Vagina (tissue), 2 donors: ENCODE measurements around the gene PTPRG. TPM values are rescaled to one million over a fixed set of nuclear protein-coding genes. Genes with fewer than 3 reads are reported as not detected.

Experiments used
- DNase-seq, 2 donors: peaks; one replicate each; pipeline ENCODE4 v3.0.0-alpha.2; 2017; ENCODE audit errors: extremely low spot score in 2 of 2
- H3K27ac ChIP-seq: fragments of 200-600 bp; sonication (generic); one replicate; pipeline ENCODE4 v1.5.1; 2019
- H3K27me3 ChIP-seq: fragments of 200-600 bp; sonication (generic); one replicate; pipeline ENCODE4 v1.5.1; 2019
- H3K36me3 ChIP-seq, 2 donors: fragments of 200-600 bp; sonication (generic); one replicate each; pipeline ENCODE4 v1.5.1; 2017 to 2019
- H3K4me1 ChIP-seq: fragments of 200-600 bp; sonication (generic); one replicate; pipeline ENCODE4 v1.5.1; 2019
- H3K4me3 ChIP-seq, 2 donors: fragments of 200-600 bp; sonication (generic); 1 replicate in 1 of 2; 2 replicates in 1 of 2; pipeline ENCODE4 v1.5.1; 2016 to 2019
- H3K9me3 ChIP-seq: fragments of 200-600 bp; sonication (generic); one replicate; pipeline ENCODE4 v1.5.1; 2019
- CTCF ChIP-seq, 3 experiments: fragments of 450-650 bp in 2 of 3; fragments of 200-600 bp in 1 of 3; sonication (generic) in 1 of 3; IDR thresholded peaks; one replicate each; pipeline ENCODE4 v1.5.1; 2017 to 2019; ENCODE audit warnings: antibody characterized with exemption in 3 of 3, mild to moderate bottlenecking in 2 of 3, moderate library complexity in 2 of 3
- POLR2A ChIP-seq, 2 donors: fragments of 450-650 bp; IDR thresholded peaks; one replicate each; pipeline ENCODE4 v1.6.1; 2017; ENCODE audit warnings: antibody characterized with exemption in 2 of 2, mild to moderate bottlenecking in 2 of 2, moderate library complexity in 2 of 2
- POLR2AphosphoS5 ChIP-seq, 2 donors: sonication (generic); formaldehyde crosslinking; IDR thresholded peaks; one replicate each; pipeline ENCODE4 v1.9.0; 2017; ENCODE audit warnings: antibody characterized with exemption in 2 of 2, mild to moderate bottlenecking in 2 of 2, low read depth in 1 of 2; ENCODE audit not compliant: insufficient read depth in 1 of 2
- intact Hi-C: fragments of 100-400 bp; cut with DNase I; formaldehyde crosslinking; loops from one replicate; pipeline ENCODE4 v1.15.1; 2023
- total RNA-seq: library from RNA; depleted of rRNA; stranded (reverse); fragments of >200 nt; gene quantifications from one replicate; pipeline ENCODE4 v1.2.3, GENCODE V29; 2016

Gene PTPRG
- total RNA-seq, 1 donor from 2014 or later: 47.6 TPM

GRCh38 chr3:61673651-61674050 lies 112.3 kb downstream of the PTPRG start:
- Histone ChIP-seq H3K4me1 (peaks cover 7% of the 10 kb centered on the region), H3K27ac (no peak overlapping the region), H3K36me3 (no peaks in the 10 kb centered on the region), H3K27me3 (no peaks in the 10 kb centered on the region), H3K4me3 (no peak overlapping the region), H3K9me3 (no peaks in the 10 kb centered on the region)
- DNase-seq: no peak
- TF ChIP-seq POLR2AphosphoS5 (IDR thresholded peaks at IDR 0.05; ENCODE audit: insufficient read depth in 1 of 2, low read depth in 1 of 2): no peak
- TF ChIP-seq CTCF (IDR thresholded peaks at IDR 0.05): no peak
- no peak for TF ChIP-seq POLR2A (IDR thresholded peaks at IDR 0.05)
- intact Hi-C loops: no loop called here

- Histone ChIP-seq H3K9me3 (no peaks in the 10 kb centered on the region), H3K27me3 (no peaks in the 10 kb centered on the region), H3K4me1 (no peaks in the 10 kb centered on the region), H3K4me3 (no peak overlapping the region), H3K27ac (no peak overlapping the region), H3K36me3 (no peaks in the 10 kb centered on the region)
- no peak for DNase-seq
- intact Hi-C loops: no loop called here
- TF ChIP-seq POLR2AphosphoS5 (IDR thresholded peaks at IDR 0.05; ENCODE audit: insufficient read depth in 1 of 2, low read depth in 1 of 2) (no peak), CTCF (IDR thresholded peaks at IDR 0.05) (no peak), POLR2A (IDR thresholded peaks at IDR 0.05) (no peak)
These were observed 113.2 kb downstream of the PTPRG start for GRCh38 chr3:61674596-61674995.

GRCh38 chr3:61679026-61679425 lies 117.7 kb downstream of the PTPRG start:
- Histone ChIP-seq H3K9me3 (no peaks in the 10 kb centered on the region), H3K27ac (no peak overlapping the region), H3K4me3 (no peak overlapping the region), H3K4me1 (peaks cover 17% of the 10 kb centered on the region), H3K27me3 (no peaks in the 10 kb centered on the region), H3K36me3 (no peaks in the 10 kb centered on the region)
- no peak for TF ChIP-seq POLR2A (IDR thresholded peaks at IDR 0.05)
- TF ChIP-seq CTCF (IDR thresholded peaks at IDR 0.05): no peak
- TF ChIP-seq POLR2AphosphoS5 (IDR thresholded peaks at IDR 0.05; ENCODE audit: insufficient read depth in 1 of 2, low read depth in 1 of 2): no peak
- DNase-seq: no peak
- intact Hi-C loops: no loop called here

GRCh38 chr3:61680617-61681016 lies 119.2 kb downstream of the PTPRG start:
- Histone ChIP-seq H3K36me3 (no peaks in the 10 kb centered on the region), H3K4me1 (peaks cover 33% of the 10 kb centered on the region), H3K27ac (no peak overlapping the region), H3K4me3 (no peak overlapping the region), H3K9me3 (no peaks in the 10 kb centered on the region), H3K27me3 (no peaks in the 10 kb centered on the region)
- no peak for TF ChIP-seq POLR2A (IDR thresholded peaks at IDR 0.05)
- no peak for TF ChIP-seq POLR2AphosphoS5 (IDR thresholded peaks at IDR 0.05; ENCODE audit: insufficient read depth in 1 of 2, low read depth in 1 of 2)
- TF ChIP-seq CTCF (IDR thresholded peaks at IDR 0.05): no peak
- intact Hi-C loops: no loop called here
- no peak for DNase-seq

GRCh38 chr3:61681636-61682035 lies 120.3 kb downstream of the PTPRG start:
- H3K9me3 ChIP-seq: no peaks in the 10 kb centered on the region
- DNase-seq: no peak
- intact Hi-C loops: no loop called here
- H3K4me3 ChIP-seq: no peak overlapping the region
- peaks cover 37% of the 10 kb centered on the region for H3K4me1 ChIP-seq
- no peaks in the 10 kb centered on the region for H3K36me3 ChIP-seq
- H3K27ac ChIP-seq: no peak overlapping the region
- no peaks in the 10 kb centered on the region for H3K27me3 ChIP-seq
- no peak for TF ChIP-seq POLR2AphosphoS5 (IDR thresholded peaks at IDR 0.05; ENCODE audit: insufficient read depth in 1 of 2, low read depth in 1 of 2)
